Ovary (tissue), 9 donors: ENCODE results near the gene HORMAD1. TPM values are rescaled to one million over a fixed set of nuclear protein-coding genes. Genes with fewer than 3 reads are reported as not detected.

ENCODE experiments used
- DNase-seq, 5 donors: peaks; one replicate each; pipeline ENCODE4 v3.0.0-alpha.2; 2019 to 2020
- H3K27ac ChIP-seq, 2 donors: fragments of 200-600 bp; one replicate each; pipeline versions ENCODE4 v1.5.1 to v1.8.0; 2019 to 2022
- H3K27me3 ChIP-seq: fragments of 200-600 bp; one replicate; pipeline ENCODE4 v1.8.0; 2022
- H3K36me3 ChIP-seq: fragments of 200-600 bp; sonication (generic); one replicate; pipeline ENCODE4 v1.5.1; 2019
- H3K4me1 ChIP-seq: one replicate; pipeline ENCODE4 v1.8.1; 2013; ENCODE audit warnings: mild to moderate bottlenecking, moderate library complexity; ENCODE audit not compliant: insufficient read depth
- H3K4me3 ChIP-seq: fragments of 200-600 bp; sonication (generic); one replicate; pipeline ENCODE4 v1.5.1; 2017
- H3K9me3 ChIP-seq, 2 donors: fragments of 200-600 bp in 1 of 2; sonication (generic) in 1 of 2; one replicate each; pipeline versions ENCODE4 v1.5.1 to v1.8.1; 2013 to 2019; ENCODE audit warnings: mild to moderate bottlenecking in 1 of 2, moderate library complexity in 1 of 2
- CTCF ChIP-seq, 3 donors: fragments of 450-650 bp in 2 of 3; fragments of 200-600 bp in 1 of 3; IDR thresholded peaks; one replicate each; pipeline versions ENCODE4 v1.5.1 to v1.8.0; 2016 to 2022; ENCODE audit warnings: antibody characterized with exemption in 3 of 3, mild to moderate bottlenecking in 1 of 3
- EP300 ChIP-seq: sonication (generic); formaldehyde crosslinking; IDR thresholded peaks from one replicate; pipeline ENCODE4 v1.6.1; 2017; ENCODE audit warnings: antibody characterized with exemption
- POLR2A ChIP-seq: fragments of 450-650 bp; IDR thresholded peaks from one replicate; pipeline ENCODE4 v1.6.1; 2017; ENCODE audit warnings: antibody characterized with exemption, mild to moderate bottlenecking, moderate library complexity
- WGBS, 3 donors: extraction: QIAGEN DNeasy Blood & Tissue Kit in 1 of 3; methylation state at CpG; one replicate each; pipeline versions ENCODE4 v1.1.5 to v1.1.7; 2013 to 2017; 5-methylcytosine and 5-hydroxymethylcytosine counted together
- intact Hi-C, 4 donors: fragments of 100-400 bp; cut with DNase I; formaldehyde crosslinking; loops; one replicate each; pipeline versions ENCODE4 v1.11.0 to v1.15.1; 2022 to 2023
- polyA plus RNA-seq, 2 donors: library from polyadenylated mRNA; stranded (reverse); fragments of 200-250 nt in 1 of 2; fragments of 350-450 nt in 1 of 2; fragmentation: Illumina TruSeq in 1 of 2; extraction: RNeasy Lipid Tissue Mini Kit (QIAGEN cat#74804) in 1 of 2; gene quantifications; one replicate each; pipeline ENCODE4 v1.2.3, GENCODE V29; 2013 to 2014
- small RNA-seq: library from RNA; depleted of rRNA; stranded (forward); fragments of <200 nt; gene quantifications from one replicate; pipeline ENCODE3, GENCODE V24; 2016
- total RNA-seq, 7 donors: library from RNA; depleted of rRNA in 2 of 7; stranded (reverse); fragments of >200 nt in 2 of 7; fragmentation: NEBNext Ultra II Directional in 3 of 7; extraction: Animal tissue kit (Norgen Biotek cat#: 25700) in 3 of 7; gene quantifications; one replicate each; pipeline versions ENCODE4 v1.1.0 to v1.2.4, GENCODE V29; 2016 to 2023
- donor health status: DM: no; HTN: no; CAD: no; lungs with moderate emphysema.
- donor health status: DM: no; HTN: no; CAD: no.
- donor health status: Bipolar disorder and iron deficiency.
- donor health status: DM: yes; HTN: yes; CAD: no.
- donor health status: DM: no; HTN: no; CAD: no.
- donor health status: DM: yes; HTN: yes; CAD: no.

The HORMAD1 gene
- total and polyA plus RNA-seq, 9 donors = 0.10 TPM; not detected in 8

GRCh38 chr1:150649441-150650075, 71.1 kb downstream of the HORMAD1 start:
- Histone ChIP-seq H3K9me3 (no peaks in the 10 kb centered on the region), H3K27me3 (no peaks in the 10 kb centered on the region), H3K27ac (no peak overlapping the region), H3K36me3 (no peaks in the 10 kb centered on the region), H3K4me1 (peaks cover 4% of the 10 kb centered on the region), H3K4me3 (no peak overlapping the region)
- 89 to 93% (median 91%) methylated on average over 5 of the region's 5 CpGs for WGBS, 3 donors
- intact Hi-C loops = no loop called here
- no peak for TF ChIP-seq CTCF (IDR thresholded peaks at IDR 0.05)
- TF ChIP-seq EP300 = no peak
- TF ChIP-seq POLR2A = no peak
- no peak for DNase-seq

Small RNAs within 50 kb of the gene (small RNA-seq; reads per million reads assigned to genes)
- not detected for gene RNU6-1042P

Other genes with a start within 250 kb of the HORMAD1 start
- gene TARS2, start 233.5 kb downstream of the HORMAD1 start, total RNA-seq = 10 to 100 TPM in 6 of 7 donors, 1 to 10 TPM in 1; 8.0 to 24.3 (median 17.2) TPM
- gene TARS2, start 233.5 kb downstream of the HORMAD1 start, polyA plus RNA-seq = 10 to 100 TPM; 15.1 to 20.2 TPM
- gene ECM1, start 212.8 kb downstream of the HORMAD1 start, total RNA-seq = 10 to 100 TPM in 1 of 7 donors, 1 to 10 TPM in 6; 1.8 to 11.0 (median 6.2) TPM
- 10 to 100 TPM in 1 of 2 donors, 1 to 10 TPM in 1; 4.3 to 16.7 TPM for gene ECM1, start 212.8 kb downstream of the HORMAD1 start, polyA plus RNA-seq
- gene FALEC, start 205.1 kb downstream of the HORMAD1 start, total RNA-seq = 1 to 10 TPM in 1 of 7 donors, under 1 TPM in 2, not detected in 4; 0.69 to 1.7 (median 0.86) TPM
- under 1 TPM in 1 of 2 donors, not detected in 1; 0.51 TPM for gene FALEC, start 205.1 kb downstream of the HORMAD1 start, polyA plus RNA-seq
- gene ADAMTSL4, start 171.5 kb downstream of the HORMAD1 start, total RNA-seq = 10 to 100 TPM; 11.6 to 86.6 (median 22.5) TPM
- gene ADAMTSL4, start 171.5 kb downstream of the HORMAD1 start, polyA plus RNA-seq = 10 to 100 TPM in 1 of 2 donors, 1 to 10 TPM in 1; 8.8 to 12.1 TPM
- gene MCL1, start 141.3 kb downstream of the HORMAD1 start, total RNA-seq = 100 to 1,000 TPM in 6 of 7 donors, 10 to 100 TPM in 1; 91.1 to 280 (median 145) TPM
- 100 to 1,000 TPM in 1 of 2 donors, 10 to 100 TPM in 1; 74.2 to 209 TPM for gene MCL1, start 141.3 kb downstream of the HORMAD1 start, polyA plus RNA-seq
- 100 to 1,000 TPM; 134 to 196 (median 152) TPM for gene ENSA, start 91.3 kb downstream of the HORMAD1 start, total RNA-seq
- 100 to 1,000 TPM; 111 to 193 TPM for gene ENSA, start 91.3 kb downstream of the HORMAD1 start, polyA plus RNA-seq
- 10 to 100 TPM; 20.0 to 43.2 (median 29.9) TPM for gene GOLPH3L, start 23.7 kb downstream of the HORMAD1 start, total RNA-seq
- 10 to 100 TPM; 22.6 to 46.2 TPM for gene GOLPH3L, start 23.7 kb downstream of the HORMAD1 start, polyA plus RNA-seq
- gene CTSS, start 44.9 kb upstream of the HORMAD1 start, total RNA-seq = 10 to 100 TPM in 6 of 7 donors, 1 to 10 TPM in 1; 8.7 to 80.9 (median 13.6) TPM
- gene CTSS, start 44.9 kb upstream of the HORMAD1 start, polyA plus RNA-seq = 100 to 1,000 TPM in 1 of 2 donors, 1 to 10 TPM in 1; 9.6 to 131 TPM
- gene CTSK, start 87.4 kb upstream of the HORMAD1 start, total RNA-seq = 10 to 100 TPM; 35.6 to 85.2 (median 74.0) TPM
- gene CTSK, start 87.4 kb upstream of the HORMAD1 start, polyA plus RNA-seq = 100 to 1,000 TPM; 114 to 254 TPM
- gene ARNT, start 155.7 kb upstream of the HORMAD1 start, total RNA-seq = 10 to 100 TPM; 52.5 to 79.8 (median 60.5) TPM
- 10 to 100 TPM; 27.9 to 84.0 TPM for gene ARNT, start 155.7 kb upstream of the HORMAD1 start, polyA plus RNA-seq
- not detected for gene CTXND2, start 166.2 kb upstream of the HORMAD1 start, total RNA-seq
- not detected for gene CTXND2, start 166.2 kb upstream of the HORMAD1 start, polyA plus RNA-seq
- gene SETDB1, start 205.5 kb upstream of the HORMAD1 start, total RNA-seq = 10 to 100 TPM; 21.9 to 49.4 (median 40.9) TPM
- 10 to 100 TPM; 24.0 to 46.2 TPM for gene SETDB1, start 205.5 kb upstream of the HORMAD1 start, polyA plus RNA-seq